ENCODE data around the gene HIGD2A.

The HIGD2A gene

GRCh38 chr5:176413255-176413565, 24.7 kb downstream of the HIGD2A start:
- TF ChIP-seq CTCF (IDR thresholded peaks at IDR 0.05; ENCODE audit: low read depth, low read length), result no peak
- DNase-seq, result no peak
- Histone ChIP-seq H3K27ac (no peak overlapping the region), H3K9me3 (ENCODE audit: severe bottlenecking) (no peaks in the 10 kb centered on the region), H3K4me3 (ENCODE audit: low read depth, low read length) (no peak overlapping the region), H3K36me3 (peaks cover 3% of the 10 kb centered on the region; the same call in 1 of the 2 replicates), H3K27me3 (ENCODE audit: insufficient read depth, low read depth, severe bottlenecking) (no peaks in the 10 kb centered on the region)

- Histone ChIP-seq H3K27me3 (ENCODE audit: insufficient read depth, low read depth, severe bottlenecking) (no peaks in the 10 kb centered on the region), H3K9me3 (ENCODE audit: severe bottlenecking) (no peaks in the 10 kb centered on the region), H3K36me3 (peaks cover 3% of the 10 kb centered on the region; the same call in 1 of the 2 replicates), H3K4me3 (ENCODE audit: low read depth, low read length) (no peak overlapping the region), H3K27ac (no peak overlapping the region)
- no peak for TF ChIP-seq CTCF (IDR thresholded peaks at IDR 0.05; ENCODE audit: low read depth, low read length)
- peak; percentile 42 for DNase-seq
Observed at GRCh38 chr5:176413709-176414191, 25.2 kb downstream of the HIGD2A start.

- peaks cover 3% of the 10 kb centered on the region; the same call in 1 of the 2 replicates for H3K36me3 ChIP-seq
- no peak for DNase-seq
- no peaks in the 10 kb centered on the region for H3K9me3 ChIP-seq (ENCODE audit: severe bottlenecking)
- no peak for TF ChIP-seq CTCF (IDR thresholded peaks at IDR 0.05; ENCODE audit: low read depth, low read length)
- H3K27ac ChIP-seq, result no peak overlapping the region
- no peaks in the 10 kb centered on the region for H3K27me3 ChIP-seq (ENCODE audit: insufficient read depth, low read depth, severe bottlenecking)
- no peak overlapping the region for H3K4me3 ChIP-seq (ENCODE audit: low read depth, low read length)
Observed at GRCh38 chr5:176414704-176415103, 26.2 kb downstream of the HIGD2A start.

- Histone ChIP-seq H3K9me3 (ENCODE audit: severe bottlenecking) (no peaks in the 10 kb centered on the region), H3K27ac (no peak overlapping the region), H3K36me3 (no peaks in the 10 kb centered on the region), H3K4me3 (ENCODE audit: low read depth, low read length) (peak overlapping the region; percentile 43), H3K27me3 (ENCODE audit: insufficient read depth, low read depth, severe bottlenecking) (no peaks in the 10 kb centered on the region)
- no peak for TF ChIP-seq CTCF (IDR thresholded peaks at IDR 0.05; ENCODE audit: low read depth, low read length)
- no peak for DNase-seq
Observed at GRCh38 chr5:176415240-176415951, 26.8 kb downstream of the HIGD2A start.

GRCh38 chr5:176415952-176416924, 27.7 kb downstream of the HIGD2A start, which contains the start of gene CLTB:
CLTB (minus strand) TSS chr5:176416539; CDS start chr5:176416363, 176 bp downstream.
- 0 out of 2 replicates have a peak within 1 kb of the TSS, but pooled peaks have one; percentile 0 for H3K27ac ChIP-seq
- DNase-seq, result peak; percentile 85
- peaks cover 3% of the 10 kb centered on the region for H3K9me3 ChIP-seq (ENCODE audit: severe bottlenecking)
- no peaks in the 10 kb centered on the region for H3K27me3 ChIP-seq (ENCODE audit: insufficient read depth, low read depth, severe bottlenecking)
- peak; percentile 84 for TF ChIP-seq CTCF (IDR thresholded peaks at IDR 0.05; ENCODE audit: low read depth, low read length)
- peak within 1 kb of the TSS; percentile 43 for H3K4me3 ChIP-seq (ENCODE audit: low read depth, low read length)
- H3K36me3 ChIP-seq, result no peaks in the 10 kb centered on the region

All from WERI-Rb-1 (cell line).